ENCODE measurements around the gene ICAM4. TPM values are rescaled to one million over a fixed set of nuclear protein-coding genes. Genes with fewer than 3 reads are reported as not detected.
A peak's percentile ranks its signal among the peaks of the same experiment; 100 is the strongest.

The ICAM4 gene
- total and polyA plus RNA-seq, 2 of the 8 experiments (the other 6 are each of a cell fraction or from before 2014, with no cell fraction given), result 1.5 to 4.1 TPM

GRCh38 chr19:10332965-10333757 is 46.4 kb downstream of the ICAM4 start, which contains the start of gene RAVER1 (continued):
- no peak for TF ChIP-seq TEAD4 (IDR thresholded peaks at IDR 0.05; ENCODE audit: low read depth, low read length)
- peak; percentile 28 for TF ChIP-seq KDM4A (IDR thresholded peaks at IDR 0.05; ENCODE audit: low read depth, low read length, severe bottlenecking)
- no peak for TF ChIP-seq RNF2 (IDR thresholded peaks at IDR 0.05; ENCODE audit: borderline replicate concordance, low read depth, low read length, missing control alignments, poor library complexity, severe bottlenecking)
- peak; percentile 77 for TF ChIP-seq KDM5A (IDR thresholded peaks at IDR 0.05; ENCODE audit: low read length)
- no peak for TF ChIP-seq MAFK (IDR thresholded peaks at IDR 0.05; ENCODE audit: low read depth, low read length)
- no peak for TF ChIP-seq EGR1 (IDR thresholded peaks at IDR 0.05; ENCODE audit: borderline replicate concordance, low read depth, low read length)
- TF ChIP-seq PHF8 (conservative IDR thresholded peaks at IDR 0.05; ENCODE audit: low read depth, low read length), result peak; percentile 96
- no peak for TF ChIP-seq RFX5 (IDR thresholded peaks at IDR 0.05; ENCODE audit: borderline replicate concordance, low read depth, low read length)
- no peak for TF ChIP-seq CEBPB (IDR thresholded peaks at IDR 0.05; ENCODE audit: low read depth, low read length)
- TF ChIP-seq POU5F1 (IDR thresholded peaks at IDR 0.05; ENCODE audit: low read depth, low read length), result no peak
